Measurements from ENCODE around the gene TPCN1.

DNA sequence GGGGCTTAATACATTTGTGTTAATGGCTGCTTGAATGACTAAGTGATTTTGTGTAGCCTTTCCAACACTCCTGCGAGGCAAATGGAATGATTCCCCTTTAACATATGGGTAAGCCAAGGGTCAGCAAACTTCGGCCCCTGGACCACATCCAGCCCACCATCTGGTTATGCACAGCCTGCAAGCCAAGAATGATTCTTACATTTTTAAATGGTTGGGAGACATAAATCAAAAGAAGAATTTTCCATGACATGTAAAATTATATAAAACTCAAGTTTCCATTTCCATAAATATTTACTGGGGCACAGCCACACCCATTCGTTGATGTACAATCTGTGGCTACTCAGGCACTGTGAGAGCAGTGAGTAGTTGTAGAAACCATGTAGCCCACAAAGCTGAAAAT lies 104.7 kb downstream of the TPCN1 start:
- TF ChIP-seq RELA (CRISPR knock-in tag; IDR thresholded peaks at IDR 0.05; ENCODE audit: borderline replicate concordance) = no peak
- TF ChIP-seq CTCF (IDR thresholded peaks at IDR 0.05) = no peak
- no peak for TF ChIP-seq SP1 (CRISPR knock-in tag; conservative IDR thresholded peaks at IDR 0.05)
- TF ChIP-seq, protein P1, sequence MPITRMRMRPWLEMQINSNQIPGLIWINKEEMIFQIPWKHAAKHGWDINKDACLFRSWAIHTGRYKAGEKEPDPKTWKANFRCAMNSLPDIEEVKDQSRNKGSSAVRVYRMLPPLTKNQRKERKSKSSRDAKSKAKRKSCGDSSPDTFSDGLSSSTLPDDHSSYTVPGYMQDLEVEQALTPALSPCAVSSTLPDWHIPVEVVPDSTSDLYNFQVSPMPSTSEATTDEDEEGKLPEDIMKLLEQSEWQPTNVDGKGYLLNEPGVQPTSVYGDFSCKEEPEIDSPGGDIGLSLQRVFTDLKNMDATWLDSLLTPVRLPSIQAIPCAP (CRISPR knock-in tag; IDR thresholded peaks at IDR 0.05) = no peak
- TF ChIP-seq E2F5 (CRISPR knock-in tag; IDR thresholded peaks at IDR 0.05) = no peak
